Fibroblast of pulmonary artery (primary cell): ENCODE measurements around the gene YTHDF1.

Experiments
- DNase-seq: peaks from one replicate; pipeline ENCODE4 v3.0.0-alpha.2; 2010; ENCODE audit warnings: low read depth
- H3K4me3 ChIP-seq: replicated peaks from 2 replicates; pipeline ENCODE4 v1.5.1; 2011; ENCODE audit warnings: low read depth, mild to moderate bottlenecking, control low read depth, low read length, moderate library complexity
- TF ChIP-seq, protein P1 (sequence below): IDR thresholded peaks from 2 replicates; pipeline ENCODE4 v1.5.1; 2011; ENCODE audit warnings: mild to moderate bottlenecking, control low read depth, low read length, inconsistent platforms; ENCODE audit errors: missing control alignments

Gene YTHDF1

GRCh38 chr20:63202811-63203526 lies 13.0 kb downstream of the YTHDF1 start:
- TF ChIP-seq, protein P1, sequence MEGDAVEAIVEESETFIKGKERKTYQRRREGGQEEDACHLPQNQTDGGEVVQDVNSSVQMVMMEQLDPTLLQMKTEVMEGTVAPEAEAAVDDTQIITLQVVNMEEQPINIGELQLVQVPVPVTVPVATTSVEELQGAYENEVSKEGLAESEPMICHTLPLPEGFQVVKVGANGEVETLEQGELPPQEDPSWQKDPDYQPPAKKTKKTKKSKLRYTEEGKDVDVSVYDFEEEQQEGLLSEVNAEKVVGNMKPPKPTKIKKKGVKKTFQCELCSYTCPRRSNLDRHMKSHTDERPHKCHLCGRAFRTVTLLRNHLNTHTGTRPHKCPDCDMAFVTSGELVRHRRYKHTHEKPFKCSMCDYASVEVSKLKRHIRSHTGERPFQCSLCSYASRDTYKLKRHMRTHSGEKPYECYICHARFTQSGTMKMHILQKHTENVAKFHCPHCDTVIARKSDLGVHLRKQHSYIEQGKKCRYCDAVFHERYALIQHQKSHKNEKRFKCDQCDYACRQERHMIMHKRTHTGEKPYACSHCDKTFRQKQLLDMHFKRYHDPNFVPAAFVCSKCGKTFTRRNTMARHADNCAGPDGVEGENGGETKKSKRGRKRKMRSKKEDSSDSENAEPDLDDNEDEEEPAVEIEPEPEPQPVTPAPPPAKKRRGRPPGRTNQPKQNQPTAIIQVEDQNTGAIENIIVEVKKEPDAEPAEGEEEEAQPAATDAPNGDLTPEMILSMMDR = no peak
- DNase-seq = no peak
- no peak overlapping the region for H3K4me3 ChIP-seq

DNA sequence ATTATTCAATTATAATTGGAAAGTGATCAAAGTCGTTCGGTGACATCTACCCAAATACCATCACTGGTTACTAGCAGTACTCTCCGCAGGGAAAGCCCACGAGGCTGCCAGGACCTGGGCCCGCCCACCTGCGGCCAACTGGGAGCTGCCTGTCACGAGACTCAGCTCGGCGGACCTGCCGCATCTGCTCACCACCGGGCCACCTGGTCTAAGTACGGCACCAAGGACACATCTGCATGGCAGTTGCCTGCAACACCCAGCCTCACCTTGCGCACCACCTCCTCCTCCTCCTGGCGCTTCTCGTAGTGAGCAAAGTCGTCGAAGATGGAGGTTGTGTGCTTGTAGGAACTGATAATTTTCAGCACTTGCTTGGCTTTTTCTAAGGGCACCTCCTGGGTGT lies 13.9 kb downstream of the YTHDF1 start:
- TF ChIP-seq, protein P1 = no peak
- no peak for DNase-seq
- no peak overlapping the region for H3K4me3 ChIP-seq

DNA sequence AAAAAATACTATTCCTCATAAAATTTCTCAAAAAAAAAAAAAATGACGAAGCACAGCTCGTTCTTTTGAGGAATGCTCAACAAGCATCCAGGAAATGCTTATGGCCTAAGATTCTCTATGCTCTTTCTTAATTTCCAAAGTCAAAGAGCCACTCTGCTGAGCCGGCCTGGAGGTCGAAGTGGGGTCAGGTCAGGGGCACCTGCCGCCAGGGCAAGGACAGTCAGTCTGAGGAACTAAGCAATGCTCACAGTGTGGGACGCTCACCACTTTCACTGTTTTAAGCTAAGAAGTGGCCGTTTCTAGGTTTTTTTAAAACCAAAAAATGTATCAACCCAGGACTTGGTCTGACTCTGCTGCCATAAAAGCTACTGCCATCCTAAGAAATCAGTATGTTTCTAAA lies 17.3 kb downstream of the YTHDF1 start:
- TF ChIP-seq, protein P1 = no peak
- no peak for DNase-seq
- no peak overlapping the region for H3K4me3 ChIP-seq

- H3K4me3 ChIP-seq = no peak overlapping the region
- TF ChIP-seq, protein P1 = no peak
- no peak for DNase-seq
Observed at GRCh38 chr20:63196768-63197470, 19.0 kb downstream of the YTHDF1 start.

DNA sequence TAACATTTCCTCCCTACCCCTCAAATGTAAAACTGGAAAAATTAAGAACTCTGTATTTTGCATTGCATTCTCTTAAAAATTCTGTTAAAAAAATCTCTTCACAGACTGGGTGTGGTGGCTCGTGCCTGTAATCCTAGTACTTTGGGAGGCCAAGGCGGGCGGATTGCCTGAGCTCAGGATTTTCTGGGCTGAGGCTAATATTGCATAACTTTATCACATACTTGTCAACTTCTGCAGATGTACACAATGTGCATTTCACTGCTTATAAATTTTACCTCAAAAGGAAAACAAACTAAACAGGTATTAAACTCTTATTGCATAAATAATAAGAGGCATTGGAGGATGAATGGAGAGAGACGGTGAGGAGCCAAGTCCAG lies 21.1 kb downstream of the YTHDF1 start:
- TF ChIP-seq, protein P1 = no peak
- DNase-seq = no peak
- no peak overlapping the region for H3K4me3 ChIP-seq

- TF ChIP-seq, protein P1 = no peak
- H3K4me3 ChIP-seq = no peak overlapping the region
- no peak for DNase-seq
Observed at GRCh38 chr20:63194007-63194796, 21.7 kb downstream of the YTHDF1 start.
